ENCODE data around the gene ENC1.

DNA sequence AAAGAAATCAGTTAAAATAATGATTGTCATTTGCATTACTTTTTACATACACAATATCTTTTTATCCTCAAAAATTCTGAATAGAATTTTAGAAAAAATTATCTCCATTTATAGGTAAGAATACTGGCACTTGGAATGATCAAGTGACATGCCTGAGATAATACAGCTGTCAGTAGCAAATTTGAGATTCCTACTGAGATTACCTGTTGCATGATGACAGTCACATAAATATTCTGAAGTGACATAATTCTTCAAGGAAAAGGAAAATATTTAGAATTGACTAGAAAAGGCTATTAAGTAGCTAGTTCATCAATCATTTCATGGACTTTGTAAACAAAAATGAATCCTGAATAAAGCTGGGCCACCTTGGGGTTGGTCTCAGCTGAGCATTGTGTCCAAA lies 15.2 kb upstream of the ENC1 start:
- TF ChIP-seq, protein P1, sequence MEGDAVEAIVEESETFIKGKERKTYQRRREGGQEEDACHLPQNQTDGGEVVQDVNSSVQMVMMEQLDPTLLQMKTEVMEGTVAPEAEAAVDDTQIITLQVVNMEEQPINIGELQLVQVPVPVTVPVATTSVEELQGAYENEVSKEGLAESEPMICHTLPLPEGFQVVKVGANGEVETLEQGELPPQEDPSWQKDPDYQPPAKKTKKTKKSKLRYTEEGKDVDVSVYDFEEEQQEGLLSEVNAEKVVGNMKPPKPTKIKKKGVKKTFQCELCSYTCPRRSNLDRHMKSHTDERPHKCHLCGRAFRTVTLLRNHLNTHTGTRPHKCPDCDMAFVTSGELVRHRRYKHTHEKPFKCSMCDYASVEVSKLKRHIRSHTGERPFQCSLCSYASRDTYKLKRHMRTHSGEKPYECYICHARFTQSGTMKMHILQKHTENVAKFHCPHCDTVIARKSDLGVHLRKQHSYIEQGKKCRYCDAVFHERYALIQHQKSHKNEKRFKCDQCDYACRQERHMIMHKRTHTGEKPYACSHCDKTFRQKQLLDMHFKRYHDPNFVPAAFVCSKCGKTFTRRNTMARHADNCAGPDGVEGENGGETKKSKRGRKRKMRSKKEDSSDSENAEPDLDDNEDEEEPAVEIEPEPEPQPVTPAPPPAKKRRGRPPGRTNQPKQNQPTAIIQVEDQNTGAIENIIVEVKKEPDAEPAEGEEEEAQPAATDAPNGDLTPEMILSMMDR (IDR thresholded peaks at IDR 0.05), result no peak
- TF ChIP-seq EP300 (IDR thresholded peaks at IDR 0.05), result no peak

Data from suprapubic skin (tissue), 3 donors.